IMR-90 (cell line): Measurements from ENCODE around the gene SPATA16. TPM values are rescaled to one million over a fixed set of nuclear protein-coding genes. Genes with fewer than 3 reads are reported as not detected.

Experiments
- ATAC-seq: fragments of 200-7000 bp; cut with Tn5 transposase; 2 replicates; pipeline ENCODE4 v1.9.1; 2020; ENCODE audit warnings: low read depth, mild to moderate bottlenecking, moderate library complexity
- BruUV-seq: library from RNA; stranded (reverse); fragments of 400-500 nt; replicated peaks from 2 replicates; lab custom pipeline; 2021; lab: Mats Ljungman, UMichigan
- CTCF ChIA-PET: fragments of 300-600 bp; formaldehyde crosslinking; extraction: SDS; loops from one replicate; lab custom pipeline; 2021; ENCODE audit warnings: antibody characterized with exemption; lab: Yijun Ruan, JAX
- POLR2A ChIA-PET: fragments of 300-600 bp; sonication (Branson Sonifier 250); formaldehyde crosslinking; loops from one replicate; lab custom pipeline; 2022; ENCODE audit warnings: antibody characterized with exemption; ENCODE audit not compliant: unreplicated experiment; lab: Charles Lee
- DNase-seq: peaks from one replicate; pipeline ENCODE4 v3.0.0; 2013
- H2AFZ ChIP-seq: replicated peaks from 2 replicates; pipeline ENCODE3; 2013; ENCODE audit warnings: low read length, mild to moderate bottlenecking; ENCODE audit not compliant: poor library complexity
- H2AK5ac ChIP-seq: 2 replicates; pipeline ENCODE4 v1.6.1; 2013; ENCODE audit warnings: low read depth, low read length, inconsistent platforms
- H2AK9ac ChIP-seq: replicated peaks from 2 replicates; pipeline ENCODE3; 2013; ENCODE audit warnings: mild to moderate bottlenecking, low read depth, low read length, moderate library complexity; ENCODE audit not compliant: poor library complexity
- H2BK120ac ChIP-seq: 2 replicates; pipeline ENCODE4 v1.6.1; 2013; ENCODE audit warnings: low read depth, low read length, inconsistent platforms
- H2BK15ac ChIP-seq: 3 replicates; pipeline ENCODE4 v1.6.1; 2013; ENCODE audit warnings: low read depth, low read length, inconsistent platforms
- H2BK20ac ChIP-seq: 2 replicates; pipeline ENCODE4 v1.6.1; 2013; ENCODE audit warnings: low read depth, mild to moderate bottlenecking, inconsistent platforms, low read length, moderate library complexity
- H2BK5ac ChIP-seq: 2 replicates; pipeline ENCODE4 v1.6.1; 2013; ENCODE audit warnings: mild to moderate bottlenecking, low read depth, low read length, inconsistent platforms; ENCODE audit not compliant: poor library complexity, severe bottlenecking
- H3K14ac ChIP-seq: replicated peaks from 2 replicates; pipeline ENCODE4 v1.6.1; 2013; ENCODE audit warnings: low read depth, low read length, inconsistent platforms
- H3K18ac ChIP-seq: 2 replicates; pipeline ENCODE4 v1.6.1; 2013; ENCODE audit warnings: low read depth, low read length, control low read depth
- H3K23ac ChIP-seq: 2 replicates; pipeline ENCODE4 v1.6.1; 2013; ENCODE audit warnings: low read depth, low read length, inconsistent platforms
- H3K27ac ChIP-seq: 2 replicates; pipeline ENCODE4 v1.5.1; 2013; ENCODE audit warnings: mild to moderate bottlenecking, control low read depth, low read length; ENCODE audit not compliant: insufficient read depth
- H3K27me3 ChIP-seq: 2 replicates; pipeline ENCODE4 v1.6.1; 2013; ENCODE audit warnings: low read length; ENCODE audit not compliant: control insufficient read depth, insufficient read depth
- H3K36me3 ChIP-seq: 2 replicates; pipeline ENCODE4 v1.6.1; 2013; ENCODE audit warnings: low read length, mixed read lengths; ENCODE audit not compliant: control insufficient read depth, insufficient read depth
- H3K4ac ChIP-seq: 2 replicates; pipeline ENCODE4 v1.6.1; 2013; ENCODE audit warnings: low read depth, low read length, inconsistent platforms
- H3K4me1 ChIP-seq: 2 replicates; pipeline ENCODE4 v1.6.1; 2013; ENCODE audit warnings: low read length, mixed read lengths; ENCODE audit not compliant: control insufficient read depth, insufficient read depth
- H3K4me2 ChIP-seq: 2 replicates; pipeline ENCODE4 v1.6.1; 2013; ENCODE audit warnings: low read depth, mild to moderate bottlenecking, control low read depth, low read length, moderate library complexity
- H3K4me3 ChIP-seq: 2 replicates; pipeline ENCODE4 v1.5.1; 2013; ENCODE audit warnings: low read depth, mild to moderate bottlenecking, control low read depth, low read length, moderate library complexity; ENCODE audit not compliant: insufficient read depth
- H3K56ac ChIP-seq: 2 replicates; pipeline ENCODE4 v1.6.1; 2013; ENCODE audit warnings: low read length, inconsistent platforms; ENCODE audit not compliant: insufficient read depth; ENCODE audit errors: extremely low read depth
- H3K79me1 ChIP-seq, 2 experiments: 2 replicates each; pipeline ENCODE4 v1.6.1; 2013; ENCODE audit warnings: low read length in 2 of 2, inconsistent platforms in 1 of 2, low read depth in 1 of 2
- H3K9ac ChIP-seq: 2 replicates; pipeline ENCODE4 v1.6.1; 2013; ENCODE audit warnings: low read depth, low read length, control low read depth
- H3K9me1 ChIP-seq: 2 replicates; pipeline ENCODE4 v1.6.1; 2013; ENCODE audit warnings: low read length, inconsistent platforms; ENCODE audit not compliant: insufficient read depth
- H3K9me3 ChIP-seq: 2 replicates; pipeline ENCODE4 v1.6.1; 2013; ENCODE audit warnings: low read length; ENCODE audit not compliant: control insufficient read depth, insufficient read depth
- H4K20me1 ChIP-seq: 2 replicates; pipeline ENCODE4 v1.6.1; 2013; ENCODE audit warnings: low read length, inconsistent platforms; ENCODE audit not compliant: insufficient read depth
- H4K5ac ChIP-seq: 2 replicates; pipeline ENCODE4 v1.6.1; 2013; ENCODE audit warnings: mild to moderate bottlenecking, low read depth, low read length, control low read depth
- H4K8ac ChIP-seq, 2 experiments: 2 replicates each; pipeline ENCODE4 v1.6.1; 2013; ENCODE audit warnings: low read depth in 2 of 2, low read length in 2 of 2, control low read depth in 1 of 2, inconsistent platforms in 1 of 2
- H4K91ac ChIP-seq: 2 replicates; pipeline ENCODE4 v1.6.1; 2013; ENCODE audit warnings: low read depth, low read length, inconsistent platforms; ENCODE audit not compliant: insufficient read depth
- BHLHE40 ChIP-seq: fragments of 150-350 bp; IDR thresholded peaks from 2 replicates; pipeline ENCODE4 v1.6.1; 2016; ENCODE audit warnings: mild to moderate bottlenecking, low read depth, low read length
- CEBPB ChIP-seq: IDR thresholded peaks from 2 replicates; pipeline ENCODE4 v1.6.1; 2012; ENCODE audit warnings: low read depth, low read length, improper control_type of control experiment
- NFE2L2 ChIP-seq: fragments of 150-350 bp; IDR thresholded peaks from 2 replicates; pipeline ENCODE4 v1.6.1; 2016; ENCODE audit warnings: low read depth, mild to moderate bottlenecking, low read length
- POLR2A ChIP-seq: IDR thresholded peaks from 2 replicates; pipeline ENCODE4 v1.6.1; 2012; ENCODE audit warnings: mild to moderate bottlenecking, low read depth, low read length
- RCOR1 ChIP-seq: IDR thresholded peaks from 2 replicates; pipeline ENCODE4 v1.6.1; 2012; ENCODE audit warnings: mild to moderate bottlenecking, low read length, improper control_type of control experiment; ENCODE audit not compliant: insufficient replicate concordance
- RFX5 ChIP-seq: IDR thresholded peaks from 2 replicates; pipeline ENCODE4 v1.8.0; 2012; ENCODE audit warnings: low read depth, mild to moderate bottlenecking, low read length, moderate library complexity
- dilution Hi-C: fragments of 300-500 bp; cut with HindIII; formaldehyde crosslinking; loops from one replicate; pipeline ENCODE4 v1.14.3; 2018; ENCODE audit warnings: low sequenced_read_pairs; ENCODE audit not compliant: unreplicated experiment
- in situ Hi-C: fragments of 300-500 bp; cut with MboI; formaldehyde crosslinking; loops from 3 replicates; pipeline ENCODE4 v1.14.3; 2019; ENCODE audit warnings: low sequenced_read_pairs, inconsistent platforms, mixed read lengths
- intact Hi-C: fragments of 100-400 bp; cut with micrococcal nuclease; formaldehyde crosslinking; loops from 2 replicates; pipeline ENCODE4 v1.10.0; 2022
- polyA plus RNA-seq, 3 experiments: library from polyadenylated mRNA; depleted of rRNA; stranded (reverse); fragments of >200 nt; gene quantifications; 2 replicates each; pipeline ENCODE4 v1.2.3, GENCODE V29; 2012; ENCODE audit warnings: low replicate concordance in 1 of 3
- total RNA-seq: library from RNA; depleted of rRNA; stranded (reverse); fragments of >200 nt; gene quantifications from 2 replicates; pipeline ENCODE4 v1.2.3, GENCODE V29; 2012
- TF ChIP-seq, protein P1 (sequence below): fragments of 150-350 bp; IDR thresholded peaks from 2 replicates; pipeline ENCODE4 v1.6.1; 2017; ENCODE audit warnings: mild to moderate bottlenecking, antibody characterized with exemption, low read length, low read depth
- TF ChIP-seq, protein P2 (sequence below): fragments of 150-350 bp; IDR thresholded peaks from 2 replicates; pipeline ENCODE4 v1.6.1; 2016; ENCODE audit warnings: low read depth, mild to moderate bottlenecking, low read length, moderate library complexity, borderline replicate concordance
- TF ChIP-seq, protein P3 (sequence below): conservative IDR thresholded peaks from 2 replicates; pipeline ENCODE4 v1.5.1; 2012; ENCODE audit warnings: mild to moderate bottlenecking, low read depth, low read length, improper control_type of control experiment

Gene SPATA16
- total and polyA plus RNA-seq, 2 of the 4 experiments (the other 2 are of a cell fraction) = not detected

DNA sequence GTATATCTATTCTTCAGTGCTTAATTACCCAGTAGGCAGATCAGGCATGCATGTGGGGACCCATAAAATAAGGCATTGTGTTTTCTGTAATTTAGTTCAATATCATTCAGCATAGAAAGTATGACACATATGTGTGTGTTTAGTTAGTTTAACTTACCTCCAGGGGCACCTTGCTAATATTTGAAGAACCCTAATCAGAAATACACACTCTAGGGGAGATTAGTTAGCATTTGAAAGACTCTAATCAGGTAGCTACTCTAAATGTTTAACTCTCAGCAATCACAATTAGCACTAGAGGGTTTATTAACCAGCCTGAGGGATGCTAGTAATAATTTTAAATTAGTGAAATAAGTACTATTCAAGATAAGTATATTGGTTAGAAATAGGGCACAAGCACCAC, 286.0 kb downstream of the SPATA16 start:
- intact Hi-C loops = no loop called here
- H3K9me3 ChIP-seq = no peaks in the 10 kb centered on the region
- no peaks in the 10 kb centered on the region for H4K20me1 ChIP-seq
- H3K9ac ChIP-seq = no peak overlapping the region
- no peaks in the 10 kb centered on the region for H3K79me1 ChIP-seq
- H4K5ac ChIP-seq = no peak overlapping the region
- H2AK5ac ChIP-seq = no peak overlapping the region
- H2AK9ac ChIP-seq = no peak overlapping the region
- no peak overlapping the region for H2BK20ac ChIP-seq
- H2AFZ ChIP-seq = no peak overlapping the region
- ATAC-seq (no peak), DNase-seq (no peak)
- no peak overlapping the region for H3K14ac ChIP-seq
- no peak overlapping the region for H3K4me3 ChIP-seq
- no peak overlapping the region for H2BK5ac ChIP-seq
- no peaks in the 10 kb centered on the region for H3K36me3 ChIP-seq
- H3K27ac ChIP-seq = no peak overlapping the region
- POLR2A ChIA-PET = no interaction called here
- H4K91ac ChIP-seq = no peak overlapping the region
- H3K4me1 ChIP-seq = no peaks in the 10 kb centered on the region
- TF ChIP-seq NFE2L2 (no peak), CEBPB (no peak), POLR2A (no peak), RCOR1 (no peak), BHLHE40 (no peak), RFX5 (no peak)
- TF ChIP-seq, protein P1, sequence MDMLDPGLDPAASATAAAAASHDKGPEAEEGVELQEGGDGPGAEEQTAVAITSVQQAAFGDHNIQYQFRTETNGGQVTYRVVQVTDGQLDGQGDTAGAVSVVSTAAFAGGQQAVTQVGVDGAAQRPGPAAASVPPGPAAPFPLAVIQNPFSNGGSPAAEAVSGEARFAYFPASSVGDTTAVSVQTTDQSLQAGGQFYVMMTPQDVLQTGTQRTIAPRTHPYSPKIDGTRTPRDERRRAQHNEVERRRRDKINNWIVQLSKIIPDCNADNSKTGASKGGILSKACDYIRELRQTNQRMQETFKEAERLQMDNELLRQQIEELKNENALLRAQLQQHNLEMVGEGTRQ = no peak
- TF ChIP-seq, protein P2, sequence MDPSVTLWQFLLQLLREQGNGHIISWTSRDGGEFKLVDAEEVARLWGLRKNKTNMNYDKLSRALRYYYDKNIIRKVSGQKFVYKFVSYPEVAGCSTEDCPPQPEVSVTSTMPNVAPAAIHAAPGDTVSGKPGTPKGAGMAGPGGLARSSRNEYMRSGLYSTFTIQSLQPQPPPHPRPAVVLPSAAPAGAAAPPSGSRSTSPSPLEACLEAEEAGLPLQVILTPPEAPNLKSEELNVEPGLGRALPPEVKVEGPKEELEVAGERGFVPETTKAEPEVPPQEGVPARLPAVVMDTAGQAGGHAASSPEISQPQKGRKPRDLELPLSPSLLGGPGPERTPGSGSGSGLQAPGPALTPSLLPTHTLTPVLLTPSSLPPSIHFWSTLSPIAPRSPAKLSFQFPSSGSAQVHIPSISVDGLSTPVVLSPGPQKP = no peak
- TF ChIP-seq, protein P3, sequence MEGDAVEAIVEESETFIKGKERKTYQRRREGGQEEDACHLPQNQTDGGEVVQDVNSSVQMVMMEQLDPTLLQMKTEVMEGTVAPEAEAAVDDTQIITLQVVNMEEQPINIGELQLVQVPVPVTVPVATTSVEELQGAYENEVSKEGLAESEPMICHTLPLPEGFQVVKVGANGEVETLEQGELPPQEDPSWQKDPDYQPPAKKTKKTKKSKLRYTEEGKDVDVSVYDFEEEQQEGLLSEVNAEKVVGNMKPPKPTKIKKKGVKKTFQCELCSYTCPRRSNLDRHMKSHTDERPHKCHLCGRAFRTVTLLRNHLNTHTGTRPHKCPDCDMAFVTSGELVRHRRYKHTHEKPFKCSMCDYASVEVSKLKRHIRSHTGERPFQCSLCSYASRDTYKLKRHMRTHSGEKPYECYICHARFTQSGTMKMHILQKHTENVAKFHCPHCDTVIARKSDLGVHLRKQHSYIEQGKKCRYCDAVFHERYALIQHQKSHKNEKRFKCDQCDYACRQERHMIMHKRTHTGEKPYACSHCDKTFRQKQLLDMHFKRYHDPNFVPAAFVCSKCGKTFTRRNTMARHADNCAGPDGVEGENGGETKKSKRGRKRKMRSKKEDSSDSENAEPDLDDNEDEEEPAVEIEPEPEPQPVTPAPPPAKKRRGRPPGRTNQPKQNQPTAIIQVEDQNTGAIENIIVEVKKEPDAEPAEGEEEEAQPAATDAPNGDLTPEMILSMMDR = no peak
- in situ Hi-C loops = no loop called here
- H3K18ac ChIP-seq = no peak overlapping the region
- no peaks in the 10 kb centered on the region for H3K9me1 ChIP-seq
- no peak overlapping the region for H2BK15ac ChIP-seq
- H3K4me2 ChIP-seq = no peak overlapping the region
- H3K23ac ChIP-seq = no peak overlapping the region
- no peak overlapping the region for H3K4ac ChIP-seq
- CTCF ChIA-PET = no interaction called here
- dilution Hi-C loops = no loop called here
- no peak overlapping the region for H3K56ac ChIP-seq
- BruUV-seq = no TSS peak
- no peak overlapping the region for H2BK120ac ChIP-seq
- peaks cover 3% of the 10 kb centered on the region; the same call in 1 of the 2 replicates for H3K27me3 ChIP-seq
- no peak overlapping the region for H4K8ac ChIP-seq
